DND-41 (cell line): ENCODE results near the gene ACTL10.

Experiments used
- ATAC-seq: fragments of 200-7000 bp; cut with Tn5 transposase; 3 replicates; pipeline ENCODE4 v1.9.1; 2021; ENCODE audit warnings: low read depth; ENCODE audit not compliant: insufficient read depth
- DNase-seq: peaks from one replicate; pipeline ENCODE4 v3.0.0-alpha.2; 2020
- H2AFZ ChIP-seq: 2 replicates; pipeline ENCODE4 v1.6.0; 2012; ENCODE audit warnings: low read depth, low read length
- H3K27ac ChIP-seq: 2 replicates; pipeline ENCODE4 v1.5.1; 2012; ENCODE audit warnings: low read length, inconsistent platforms
- H3K27me3 ChIP-seq: fragments of 200-600 bp; sonication (generic); 2 replicates; pipeline ENCODE4 v1.6.0; 2012; ENCODE audit warnings: low read length, mild to moderate bottlenecking, inconsistent platforms; ENCODE audit not compliant: insufficient read depth, poor library complexity
- H3K36me3 ChIP-seq: 2 replicates; pipeline ENCODE4 v1.5.1; 2012; ENCODE audit warnings: low read length, inconsistent platforms; ENCODE audit not compliant: insufficient read depth
- H3K4me1 ChIP-seq: 2 replicates; pipeline ENCODE4 v1.5.1; 2012; ENCODE audit warnings: mild to moderate bottlenecking, low read length; ENCODE audit not compliant: insufficient read depth
- H3K4me2 ChIP-seq: 2 replicates; pipeline ENCODE4 v1.6.0; 2012; ENCODE audit warnings: mild to moderate bottlenecking, moderate library complexity, low read length, inconsistent platforms; ENCODE audit not compliant: insufficient read depth
- H3K4me3 ChIP-seq, 2 experiments: fragments of 200-600 bp in 1 of 2; shearing (Covaris generic) in 1 of 2; 2 replicates each; pipeline ENCODE4 v1.5.1; 2012 to 2016; ENCODE audit warnings: inconsistent platforms in 2 of 2, low read length in 2 of 2, mild to moderate bottlenecking in 2 of 2, low read depth in 1 of 2, moderate library complexity in 1 of 2
- H3K79me2 ChIP-seq: 2 replicates; pipeline ENCODE4 v1.6.0; 2012; ENCODE audit warnings: low read length, inconsistent platforms; ENCODE audit not compliant: insufficient read depth
- H3K9ac ChIP-seq: 2 replicates; pipeline ENCODE4 v1.6.0; 2012; ENCODE audit warnings: low read depth, mild to moderate bottlenecking, inconsistent platforms, low read length, moderate library complexity
- H3K9me3 ChIP-seq: 2 replicates; pipeline ENCODE4 v1.5.1; 2012; ENCODE audit warnings: low read length, moderate library complexity, mild to moderate bottlenecking, inconsistent platforms; ENCODE audit not compliant: insufficient read depth, severe bottlenecking
- H4K20me1 ChIP-seq: 2 replicates; pipeline ENCODE4 v1.6.0; 2012; ENCODE audit warnings: low read length; ENCODE audit not compliant: insufficient read depth
- EZH2 ChIP-seq: IDR thresholded peaks from 3 replicates; pipeline ENCODE4 v1.6.1; 2012; ENCODE audit warnings: borderline replicate concordance, low read depth, mild to moderate bottlenecking, moderate library complexity, low read length, inconsistent platforms; ENCODE audit not compliant: severe bottlenecking
- TF ChIP-seq, protein P1 (sequence below): IDR thresholded peaks from 2 replicates; pipeline ENCODE4 v1.5.1; 2012; ENCODE audit warnings: borderline replicate concordance, low read length, moderate library complexity, mild to moderate bottlenecking; ENCODE audit not compliant: poor library complexity, severe bottlenecking; ENCODE audit errors: extremely low read depth

Gene ACTL10

DNA sequence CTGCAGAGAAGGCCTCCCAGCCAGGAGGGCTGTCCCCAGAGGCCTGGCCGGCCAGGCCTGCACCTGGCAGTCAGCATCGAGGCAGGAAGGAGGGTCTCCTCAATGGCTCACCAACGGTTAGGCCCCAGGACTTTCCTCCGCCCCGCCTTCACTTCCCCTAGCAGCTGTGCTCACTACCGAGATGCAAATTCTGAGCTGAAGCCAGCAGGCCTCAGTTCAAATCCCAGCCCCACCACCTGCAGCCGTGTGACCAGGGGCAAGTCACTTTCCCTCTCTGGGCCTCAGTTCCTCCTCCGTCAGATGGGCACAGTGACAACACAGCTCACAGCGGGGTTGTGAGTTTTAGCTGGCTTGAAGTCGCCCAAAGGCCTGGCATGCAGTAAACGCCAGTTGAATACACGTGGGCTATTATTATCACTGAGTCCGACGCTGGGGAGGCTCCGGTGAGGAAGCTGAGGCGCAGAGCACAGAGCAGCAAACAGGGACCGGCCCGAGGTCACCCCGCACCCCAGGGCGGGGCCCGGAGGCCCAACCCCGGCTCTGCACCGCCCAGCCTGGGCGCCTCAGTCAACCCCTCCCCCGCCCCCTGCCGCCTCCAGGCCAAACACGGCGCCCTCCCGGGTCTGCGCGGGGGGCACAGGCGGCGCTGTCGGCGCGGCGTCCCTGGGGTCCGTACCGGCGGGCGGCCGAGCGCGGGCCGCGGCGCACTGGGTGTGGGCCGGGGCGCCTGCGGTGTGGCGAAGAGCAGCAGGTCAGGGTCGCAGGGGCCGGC, 18.8 kb downstream of the ACTL10 start:
- H3K4me2 ChIP-seq: peak overlapping the region; percentile 95
- peak; percentile 82 for DNase-seq
- no peaks in the 10 kb centered on the region for H3K27me3 ChIP-seq
- H3K9me3 ChIP-seq: no peaks in the 10 kb centered on the region
- H3K4me1 ChIP-seq: peaks cover 56% of the 10 kb centered on the region
- H3K36me3 ChIP-seq: peaks cover 48% of the 10 kb centered on the region
- H3K9ac ChIP-seq: peak overlapping the region; percentile 70
- peaks cover 51% of the 10 kb centered on the region for H4K20me1 ChIP-seq
- peaks cover 56% of the 10 kb centered on the region for H3K79me2 ChIP-seq
- ATAC-seq: peak; percentile 49
- H2AFZ ChIP-seq: peak overlapping the region; percentile 13; the same call in 1 of the 2 replicates
- TF ChIP-seq, protein P1, sequence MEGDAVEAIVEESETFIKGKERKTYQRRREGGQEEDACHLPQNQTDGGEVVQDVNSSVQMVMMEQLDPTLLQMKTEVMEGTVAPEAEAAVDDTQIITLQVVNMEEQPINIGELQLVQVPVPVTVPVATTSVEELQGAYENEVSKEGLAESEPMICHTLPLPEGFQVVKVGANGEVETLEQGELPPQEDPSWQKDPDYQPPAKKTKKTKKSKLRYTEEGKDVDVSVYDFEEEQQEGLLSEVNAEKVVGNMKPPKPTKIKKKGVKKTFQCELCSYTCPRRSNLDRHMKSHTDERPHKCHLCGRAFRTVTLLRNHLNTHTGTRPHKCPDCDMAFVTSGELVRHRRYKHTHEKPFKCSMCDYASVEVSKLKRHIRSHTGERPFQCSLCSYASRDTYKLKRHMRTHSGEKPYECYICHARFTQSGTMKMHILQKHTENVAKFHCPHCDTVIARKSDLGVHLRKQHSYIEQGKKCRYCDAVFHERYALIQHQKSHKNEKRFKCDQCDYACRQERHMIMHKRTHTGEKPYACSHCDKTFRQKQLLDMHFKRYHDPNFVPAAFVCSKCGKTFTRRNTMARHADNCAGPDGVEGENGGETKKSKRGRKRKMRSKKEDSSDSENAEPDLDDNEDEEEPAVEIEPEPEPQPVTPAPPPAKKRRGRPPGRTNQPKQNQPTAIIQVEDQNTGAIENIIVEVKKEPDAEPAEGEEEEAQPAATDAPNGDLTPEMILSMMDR: no peak
- TF ChIP-seq EZH2: no peak
- H3K4me3 ChIP-seq: peak overlapping the region; percentile 34 to 74
- H3K27ac ChIP-seq: peak overlapping the region; percentile 78

DNA sequence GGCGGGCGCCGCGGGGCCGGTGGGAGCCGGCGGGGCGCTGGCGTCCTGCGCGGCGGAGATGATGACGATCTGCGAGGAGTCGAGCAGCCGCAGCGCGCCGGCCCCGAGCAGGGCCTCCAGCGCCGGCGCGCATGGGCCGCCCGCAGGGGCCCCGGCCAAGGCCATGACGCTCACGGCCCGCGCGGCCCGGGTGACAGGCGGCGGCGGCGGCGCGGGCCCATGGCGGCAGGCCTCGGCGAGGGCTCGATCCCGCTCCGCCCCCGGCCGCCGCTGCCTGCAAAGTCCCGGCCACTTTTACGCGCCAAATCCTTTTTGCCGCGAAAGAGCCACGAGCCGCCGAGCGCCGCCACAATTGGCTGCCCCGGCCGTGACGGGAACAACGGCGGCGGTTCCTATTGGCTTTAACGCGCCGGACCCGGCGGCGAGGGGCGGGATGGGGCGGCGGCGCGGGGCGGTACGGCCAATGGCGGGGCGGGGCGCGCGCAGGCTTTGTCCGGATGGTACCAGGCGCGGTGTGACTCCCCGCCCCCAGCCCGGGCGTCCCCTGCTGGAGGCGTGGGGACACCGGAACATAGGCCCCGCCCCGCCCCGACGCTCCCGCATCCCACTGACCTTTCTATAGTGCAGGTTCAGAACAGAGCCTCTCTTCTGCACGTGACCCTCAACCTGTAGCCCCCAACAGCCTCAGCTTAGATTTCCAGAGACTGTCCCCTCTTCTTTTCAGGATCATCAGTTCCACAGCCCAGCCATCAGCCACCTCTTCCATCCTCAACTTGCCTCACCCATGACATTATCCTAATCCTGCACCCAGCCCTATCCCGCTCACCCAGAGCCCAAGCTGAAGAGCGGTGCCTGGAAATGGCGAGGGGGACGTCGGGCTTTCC, 19.6 kb downstream of the ACTL10 start, which contains the start of gene E2F1:
Gene E2F1, minus strand, starts transcription at position 286 of the 884 bp plus-strand sequence. Its CDS starts 121 bp downstream, at position 165.
- H3K4me1 ChIP-seq: peaks cover 64% of the 10 kb centered on the region
- peak within 1 kb of the TSS; percentile 34 to 74 for H3K4me3 ChIP-seq
- peaks cover 42% of the 10 kb centered on the region for H4K20me1 ChIP-seq
- DNase-seq (peak; percentile 97), ATAC-seq (peak; percentile 86)
- H3K4me2 ChIP-seq: peak within 1 kb of the TSS; percentile 95
- H3K27me3 ChIP-seq: no peaks in the 10 kb centered on the region
- peak within 1 kb of the TSS; percentile 78 for H3K27ac ChIP-seq
- peaks cover 40% of the 10 kb centered on the region for H3K36me3 ChIP-seq
- peak within 1 kb of the TSS; percentile 70 for H3K9ac ChIP-seq
- H3K79me2 ChIP-seq: peaks cover 48% of the 10 kb centered on the region
- H2AFZ ChIP-seq: peak within 1 kb of the TSS; percentile 81
- H3K9me3 ChIP-seq: no peaks in the 10 kb centered on the region
- TF ChIP-seq EZH2: no peak
- TF ChIP-seq, protein P1: peak; percentile 46

DNA sequence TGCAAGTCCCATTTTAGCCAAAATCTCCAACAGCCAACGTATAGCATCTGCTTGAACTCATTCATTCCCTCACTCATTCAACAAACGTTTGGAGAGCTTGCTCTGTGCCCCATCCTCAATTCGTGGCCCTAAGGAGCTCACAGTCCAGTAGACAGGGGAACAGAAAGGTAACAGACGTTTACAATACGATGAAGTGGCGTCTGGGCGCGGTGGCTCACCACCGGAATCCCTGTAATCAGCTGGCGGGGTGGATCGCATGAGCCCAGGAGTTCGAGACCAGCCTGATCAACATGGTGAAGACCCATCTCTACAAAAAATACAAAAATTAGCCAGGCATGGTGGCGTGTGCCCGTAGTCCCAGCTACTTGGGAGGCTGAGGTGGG, 20.2 kb downstream of the ACTL10 start:
- peak overlapping the region in 1 of 2 experiments; percentile 74; a peak in 3 of 4 replicates for H3K4me3 ChIP-seq
- DNase-seq: no peak
- peak overlapping the region; percentile 81 for H2AFZ ChIP-seq
- peaks cover 35% of the 10 kb centered on the region for H3K36me3 ChIP-seq
- no peak for TF ChIP-seq EZH2
- TF ChIP-seq, protein P1: no peak
- peaks cover 63% of the 10 kb centered on the region for H3K4me1 ChIP-seq
- H3K9me3 ChIP-seq: no peaks in the 10 kb centered on the region
- peaks cover 41% of the 10 kb centered on the region for H3K79me2 ChIP-seq
- H3K27me3 ChIP-seq: no peaks in the 10 kb centered on the region
- peak overlapping the region; percentile 70 for H3K9ac ChIP-seq
- peak overlapping the region; percentile 66 for H3K27ac ChIP-seq
- peak overlapping the region; percentile 78 for H3K4me2 ChIP-seq
- no peak for ATAC-seq
- H4K20me1 ChIP-seq: peaks cover 36% of the 10 kb centered on the region
